ENCODE results near the gene CDK13.

Gene CDK13

DNA sequence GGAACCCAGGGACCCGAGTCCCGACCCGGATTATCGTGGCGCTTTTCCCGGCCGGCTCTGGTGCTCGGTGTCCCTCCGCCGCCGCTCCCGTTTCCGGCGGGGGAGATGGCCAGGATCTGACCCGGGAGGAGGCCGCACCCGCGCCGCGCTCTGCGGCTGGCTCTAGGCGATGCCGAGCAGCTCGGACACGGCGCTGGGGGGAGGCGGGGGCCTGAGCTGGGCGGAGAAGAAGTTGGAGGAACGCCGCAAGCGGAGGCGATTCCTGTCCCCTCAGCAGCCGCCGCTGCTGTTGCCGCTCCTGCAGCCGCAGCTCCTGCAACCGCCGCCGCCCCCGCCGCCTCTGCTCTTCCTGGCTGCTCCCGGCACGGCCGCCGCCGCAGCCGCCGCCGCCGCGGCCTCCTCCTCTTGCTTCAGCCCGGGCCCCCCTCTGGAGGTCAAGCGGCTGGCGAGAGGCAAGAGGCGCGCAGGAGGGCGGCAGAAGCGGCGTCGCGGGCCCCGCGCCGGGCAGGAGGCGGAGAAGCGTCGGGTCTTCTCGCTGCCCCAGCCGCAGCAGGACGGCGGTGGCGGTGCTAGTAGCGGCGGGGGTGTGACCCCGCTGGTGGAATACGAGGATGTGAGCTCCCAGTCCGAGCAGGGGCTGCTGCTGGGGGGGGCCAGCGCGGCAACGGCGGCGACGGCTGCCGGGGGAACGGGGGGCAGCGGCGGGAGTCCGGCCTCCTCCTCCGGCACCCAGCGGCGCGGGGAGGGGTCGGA lies 593 bp downstream of the CDK13 start:
- peak; percentile 43 to 50 for DNase-seq

DNA sequence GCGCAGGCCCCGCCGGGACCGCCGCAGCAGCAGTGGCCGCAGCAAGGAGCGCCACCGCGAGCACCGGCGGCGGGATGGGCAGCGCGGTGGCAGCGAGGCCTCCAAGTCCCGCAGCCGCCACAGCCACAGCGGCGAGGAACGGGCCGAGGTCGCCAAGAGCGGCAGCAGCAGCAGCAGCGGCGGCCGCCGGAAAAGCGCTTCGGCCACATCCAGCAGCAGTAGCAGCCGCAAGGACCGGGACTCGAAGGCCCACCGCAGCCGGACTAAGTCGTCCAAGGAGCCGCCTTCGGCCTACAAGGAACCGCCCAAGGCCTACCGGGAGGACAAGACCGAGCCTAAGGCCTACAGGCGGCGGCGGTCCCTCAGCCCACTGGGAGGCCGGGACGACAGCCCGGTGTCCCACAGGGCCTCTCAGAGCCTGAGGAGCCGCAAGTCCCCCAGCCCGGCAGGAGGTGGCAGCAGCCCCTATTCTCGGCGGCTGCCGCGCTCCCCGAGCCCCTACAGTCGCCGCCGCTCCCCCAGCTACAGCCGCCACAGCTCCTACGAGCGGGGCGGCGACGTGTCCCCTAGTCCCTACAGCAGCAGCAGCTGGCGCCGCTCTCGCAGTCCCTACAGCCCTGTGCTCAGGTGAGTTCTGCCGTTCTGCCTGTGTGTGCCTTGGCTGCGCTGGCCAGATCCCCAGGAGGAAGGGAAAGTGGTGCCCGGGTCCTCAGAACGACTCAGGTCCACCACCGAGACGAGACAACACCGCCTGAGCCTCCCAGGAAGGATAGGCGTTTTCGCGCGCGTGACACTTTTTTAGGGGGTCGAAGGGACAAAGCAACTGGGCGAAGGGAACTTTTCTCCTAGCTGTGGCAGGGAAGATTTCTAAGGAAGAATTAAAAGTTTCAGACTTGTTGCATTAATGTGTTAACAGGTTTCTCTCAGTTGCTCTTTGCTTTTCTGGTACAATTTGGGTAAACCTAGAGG lies 1.5 kb downstream of the CDK13 start:
- DNase-seq, result peak; percentile 76 to 78

DNA sequence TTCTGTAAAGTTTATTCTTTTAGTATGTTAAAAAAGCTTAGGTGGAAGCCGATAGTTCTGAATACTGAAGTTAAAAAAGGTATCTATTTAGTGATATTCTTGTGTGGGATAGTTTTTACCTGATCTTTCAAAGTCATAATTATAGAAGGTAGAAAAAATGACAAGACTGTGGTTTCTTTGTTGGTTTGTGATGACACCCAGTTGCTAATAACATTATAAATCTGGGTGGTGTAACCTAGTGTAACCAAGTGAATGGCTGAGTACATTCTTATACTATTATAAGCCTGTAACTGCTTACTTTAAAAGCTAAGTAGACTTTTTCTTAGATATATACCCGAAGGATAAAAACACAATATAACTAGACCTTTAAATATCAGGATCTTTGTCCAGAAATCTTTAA lies 2.3 kb downstream of the CDK13 start:
- peak in 1 of 2 experiments; percentile 36 for DNase-seq

DNA sequence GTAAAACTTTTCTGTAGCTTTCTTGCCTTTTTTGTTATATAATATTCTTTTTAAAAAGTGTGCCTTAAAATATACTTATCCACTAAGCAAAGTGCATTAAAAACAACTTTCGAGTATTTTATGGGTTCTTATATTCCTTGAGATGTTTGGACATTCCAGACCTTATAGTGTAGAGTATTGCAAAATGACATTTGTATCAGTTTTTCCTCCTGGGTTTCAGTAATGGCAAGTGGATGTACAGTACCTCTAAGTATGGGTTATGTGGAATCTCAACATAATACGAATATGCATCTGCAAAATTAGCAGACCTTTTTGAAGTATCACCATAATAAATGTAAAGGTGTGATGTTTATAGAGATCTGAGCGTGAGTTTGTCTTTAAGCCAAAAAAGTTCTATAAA lies 2.7 kb downstream of the CDK13 start:
- peak in 1 of 2 experiments; percentile 25 for DNase-seq

DNA sequence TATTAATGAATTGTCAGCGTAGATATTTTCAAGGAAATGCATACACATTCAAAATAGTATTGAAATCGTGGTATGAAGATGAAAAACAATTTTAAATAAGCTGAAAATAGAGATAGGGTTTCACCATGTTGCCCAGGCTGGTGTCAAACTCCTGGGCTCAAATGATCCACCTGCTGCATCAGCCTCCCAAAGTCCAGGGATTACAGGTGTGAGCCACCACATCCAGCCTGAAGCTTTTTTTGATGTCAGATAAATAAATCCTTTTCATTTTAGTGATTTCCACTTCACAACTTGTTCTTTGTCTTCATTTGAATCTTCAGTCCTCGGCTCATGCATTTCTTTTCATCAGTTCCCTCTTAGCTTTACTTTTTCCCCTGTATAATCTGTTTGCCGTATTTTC lies 4.6 kb downstream of the CDK13 start:
- no peak for DNase-seq

DNA sequence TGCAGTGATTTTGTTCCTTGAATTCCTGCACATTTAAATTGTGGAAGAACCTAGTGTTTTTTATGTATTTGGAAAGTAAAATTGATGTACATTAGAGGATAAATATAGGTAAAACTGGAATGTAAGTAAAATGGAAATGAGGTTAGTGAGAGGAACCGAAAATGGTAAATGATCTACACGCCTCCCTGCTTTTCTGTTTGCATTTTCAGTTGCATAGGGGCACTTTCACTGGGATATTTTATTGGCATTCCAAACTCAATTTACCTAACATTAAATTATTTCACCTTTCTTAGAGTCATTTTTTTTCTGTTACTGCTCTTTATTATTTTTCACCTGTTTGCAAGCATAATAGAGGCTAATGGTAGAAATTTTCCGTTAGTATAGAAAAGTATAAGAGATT lies 8.0 kb downstream of the CDK13 start:
- no peak for DNase-seq

DNA sequence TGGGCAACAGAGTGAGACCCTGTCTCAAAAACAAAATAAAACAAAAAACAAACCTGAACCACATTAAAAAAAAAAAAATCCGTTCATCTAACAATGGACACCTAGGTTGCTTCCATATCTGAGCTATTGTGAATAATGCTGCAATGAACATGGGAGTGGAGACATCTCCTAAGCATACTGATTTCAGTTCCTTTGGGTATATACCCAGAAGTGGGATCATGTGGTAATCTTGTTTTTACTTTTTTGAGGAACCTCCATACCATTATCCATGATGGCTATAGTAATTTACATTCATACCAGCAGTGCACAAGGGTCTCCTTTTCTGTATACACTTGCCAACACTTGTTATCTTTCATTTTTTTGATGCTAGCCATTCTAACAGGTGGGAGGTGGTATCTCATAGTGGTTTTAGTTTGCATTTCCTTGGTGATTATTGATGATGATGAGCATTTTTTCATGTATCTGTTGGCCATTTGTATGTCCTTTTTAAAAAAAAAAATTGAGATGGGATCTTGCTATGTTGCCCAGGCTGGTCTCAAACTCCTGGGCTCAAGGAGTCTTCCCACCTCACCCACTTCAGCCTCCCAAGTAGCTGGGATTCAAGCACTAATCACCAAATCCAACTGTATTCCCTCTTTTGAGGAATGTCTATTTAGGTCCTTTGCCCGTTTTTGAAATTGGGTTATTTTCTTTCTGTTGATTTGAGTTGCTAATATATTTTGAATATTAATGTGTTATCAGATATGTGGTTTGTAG lies 17.5 kb downstream of the CDK13 start:
- DNase-seq, result no peak

DNA sequence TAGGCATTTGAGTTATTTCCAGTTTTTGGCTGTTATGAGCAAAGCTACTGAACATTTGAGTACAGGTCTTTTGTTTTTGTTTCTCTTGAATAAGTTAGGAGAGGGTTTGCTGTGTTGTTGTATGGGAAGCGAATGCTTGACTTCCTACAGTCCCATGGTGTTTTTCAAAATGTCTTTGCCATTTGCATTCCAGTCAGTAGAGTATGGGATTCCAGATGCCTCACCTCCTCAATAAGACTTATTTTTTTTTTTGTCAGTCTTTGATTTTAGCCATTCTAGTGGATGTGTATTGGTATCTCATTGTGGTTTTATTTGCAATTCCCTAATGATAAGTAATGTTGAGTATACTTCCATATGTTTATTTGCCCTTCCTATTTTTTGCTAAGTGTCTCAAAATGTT lies 19.4 kb downstream of the CDK13 start:
- DNase-seq, result no peak

DNA sequence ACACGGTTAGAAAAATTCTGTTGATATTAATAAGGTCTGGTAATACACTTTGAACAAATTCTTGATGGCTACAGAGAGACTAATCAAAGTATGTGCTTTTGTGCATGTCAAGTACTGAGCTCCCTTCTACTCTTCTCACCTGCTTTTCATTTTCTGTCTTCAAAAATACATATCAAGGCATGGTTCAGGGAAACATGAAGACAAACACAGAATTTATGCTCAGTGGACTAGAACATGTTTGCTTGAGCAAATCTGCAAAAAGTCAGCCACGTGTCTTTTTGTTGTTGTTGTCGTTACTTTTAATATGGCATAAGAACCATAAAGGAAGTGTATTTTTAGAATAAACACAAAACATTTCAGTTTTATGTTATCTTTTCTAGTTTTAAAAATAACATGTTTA lies 21.9 kb downstream of the CDK13 start:
- DNase-seq, result no peak

DNA sequence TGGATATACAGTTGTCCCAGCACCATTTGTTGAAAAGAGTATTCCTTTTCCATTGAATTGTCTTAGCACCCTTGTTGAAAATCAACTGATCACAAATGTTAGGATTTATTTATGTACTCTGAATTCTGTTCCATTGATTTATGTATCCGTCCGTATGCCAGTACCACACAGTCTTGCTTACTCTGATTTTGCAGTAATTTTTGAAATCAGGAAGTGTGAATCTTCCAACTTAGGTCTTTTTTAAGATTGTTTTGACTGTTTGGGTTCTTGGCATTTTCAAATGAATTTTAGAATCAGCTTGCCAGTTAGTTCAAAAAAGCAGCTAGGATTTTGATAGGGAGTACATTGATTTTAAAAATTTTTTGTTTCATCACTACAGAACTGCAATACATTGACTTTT lies 23.7 kb downstream of the CDK13 start:
- no peak for DNase-seq

DNA sequence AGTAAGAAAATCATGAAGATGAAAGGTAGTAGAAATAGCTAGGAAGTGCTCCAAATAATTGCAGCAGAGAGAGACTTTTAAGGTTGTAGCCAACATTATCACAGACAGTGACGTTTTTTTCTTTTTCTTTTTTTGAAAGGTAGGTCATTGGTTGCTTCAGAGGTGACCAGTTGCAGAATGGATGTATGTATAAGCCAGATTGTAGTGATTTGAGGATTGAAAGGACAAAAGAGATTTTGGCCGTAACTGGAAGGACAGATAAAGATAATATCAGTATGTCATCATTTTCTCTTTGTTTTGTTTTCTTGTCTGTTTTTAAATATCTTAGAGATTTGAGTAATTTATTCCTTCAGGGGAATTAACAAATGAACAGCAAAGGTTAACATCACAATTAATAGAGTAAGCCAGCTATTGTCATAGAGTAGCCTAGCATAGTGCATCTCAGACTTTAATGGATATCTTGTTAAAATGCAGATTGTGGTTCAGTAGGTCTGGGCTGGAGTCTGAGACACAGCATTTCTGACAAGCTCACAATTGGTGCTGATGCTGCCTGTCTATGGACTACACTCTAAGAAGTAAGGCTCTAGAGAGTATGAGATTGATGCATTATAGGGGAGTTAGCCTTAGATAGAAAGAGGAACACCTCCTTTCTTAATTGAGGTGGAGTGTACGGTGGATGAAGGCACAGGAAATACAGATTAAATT lies 28.3 kb downstream of the CDK13 start:
- DNase-seq, result no peak

DNA sequence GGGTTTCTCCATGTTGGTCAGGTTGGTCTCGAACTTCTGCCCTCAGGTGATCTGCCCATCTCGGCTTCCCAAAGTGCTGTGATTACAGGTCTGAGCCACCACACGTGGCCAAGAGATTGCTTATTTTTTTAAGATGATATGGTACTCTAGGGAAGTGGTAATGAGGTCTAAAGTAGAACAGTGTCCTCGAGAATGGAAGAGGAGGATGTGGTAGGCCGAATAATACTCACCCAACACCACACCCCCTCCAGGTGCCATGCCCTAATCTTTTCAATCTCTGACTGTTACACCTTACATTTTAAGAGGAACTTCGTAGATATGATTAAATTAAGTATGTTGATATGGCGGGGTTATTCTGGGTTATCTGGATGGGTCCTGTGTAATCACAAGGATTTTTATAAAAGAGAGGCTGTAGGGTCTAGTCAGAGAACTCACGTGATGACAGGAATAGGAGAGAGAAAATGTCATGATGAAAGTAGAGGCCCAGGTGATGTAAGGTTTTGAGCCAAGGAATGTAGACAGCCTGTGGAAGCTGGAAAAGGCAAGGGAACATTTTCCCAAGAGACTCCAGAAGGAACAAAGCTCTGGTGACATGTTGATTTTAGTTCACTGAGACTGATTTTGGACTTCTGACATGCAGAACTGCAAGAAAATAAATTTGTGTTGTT lies 29.5 kb downstream of the CDK13 start:
- DNase-seq, result no peak

DNA sequence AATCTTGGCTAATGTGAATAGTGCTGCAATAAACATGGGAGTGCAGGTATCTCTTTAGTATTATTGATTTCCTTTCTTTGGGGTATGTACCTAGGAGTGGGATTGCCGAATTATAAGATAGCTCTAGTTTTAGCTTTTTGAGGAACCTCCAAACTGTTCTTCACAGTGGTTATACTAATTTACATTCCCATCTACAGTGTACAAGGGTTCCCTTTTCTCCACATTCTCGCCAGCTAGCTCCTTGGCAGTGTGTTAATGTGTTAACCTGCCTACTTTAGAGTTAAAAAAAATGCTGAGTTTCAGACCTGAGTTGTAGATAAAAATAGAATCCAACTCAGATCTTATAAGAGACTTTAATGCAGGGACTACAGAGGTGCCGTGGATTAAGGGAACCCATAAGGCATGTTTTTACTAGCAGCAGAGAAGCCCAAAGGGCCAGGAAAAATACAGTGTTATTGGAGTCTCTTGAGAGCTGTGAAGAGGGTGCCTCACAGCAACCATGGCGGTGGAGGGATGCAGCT lies 35.4 kb downstream of the CDK13 start:
- peak; percentile 53 to 69 for DNase-seq

DNA sequence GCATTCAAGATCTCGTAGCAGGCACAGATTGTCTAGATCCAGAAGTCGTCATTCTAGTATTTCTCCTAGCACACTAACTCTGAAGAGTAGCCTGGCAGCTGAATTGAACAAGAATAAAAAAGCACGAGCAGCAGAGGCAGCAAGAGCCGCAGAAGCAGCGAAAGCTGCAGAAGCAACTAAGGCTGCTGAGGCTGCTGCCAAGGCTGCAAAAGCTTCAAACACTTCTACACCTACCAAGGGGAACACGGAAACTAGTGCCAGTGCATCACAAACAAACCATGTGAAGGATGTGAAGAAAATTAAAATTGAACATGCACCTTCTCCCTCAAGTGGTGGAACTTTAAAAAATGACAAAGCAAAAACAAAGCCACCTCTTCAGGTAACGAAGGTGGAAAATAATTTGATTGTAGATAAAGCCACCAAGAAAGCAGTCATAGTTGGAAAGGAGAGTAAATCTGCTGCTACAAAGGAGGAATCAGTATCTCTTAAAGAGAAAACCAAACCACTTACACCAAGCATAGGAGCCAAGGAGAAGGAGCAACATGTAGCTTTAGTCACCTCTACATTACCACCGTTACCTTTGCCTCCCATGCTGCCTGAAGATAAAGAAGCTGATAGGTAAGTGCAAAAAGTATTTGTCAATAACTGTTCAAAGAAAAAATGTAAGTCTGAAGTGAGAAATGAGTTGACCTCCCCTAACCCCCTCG lies 37.7 kb downstream of the CDK13 start:
- DNase-seq, result no peak

DNA sequence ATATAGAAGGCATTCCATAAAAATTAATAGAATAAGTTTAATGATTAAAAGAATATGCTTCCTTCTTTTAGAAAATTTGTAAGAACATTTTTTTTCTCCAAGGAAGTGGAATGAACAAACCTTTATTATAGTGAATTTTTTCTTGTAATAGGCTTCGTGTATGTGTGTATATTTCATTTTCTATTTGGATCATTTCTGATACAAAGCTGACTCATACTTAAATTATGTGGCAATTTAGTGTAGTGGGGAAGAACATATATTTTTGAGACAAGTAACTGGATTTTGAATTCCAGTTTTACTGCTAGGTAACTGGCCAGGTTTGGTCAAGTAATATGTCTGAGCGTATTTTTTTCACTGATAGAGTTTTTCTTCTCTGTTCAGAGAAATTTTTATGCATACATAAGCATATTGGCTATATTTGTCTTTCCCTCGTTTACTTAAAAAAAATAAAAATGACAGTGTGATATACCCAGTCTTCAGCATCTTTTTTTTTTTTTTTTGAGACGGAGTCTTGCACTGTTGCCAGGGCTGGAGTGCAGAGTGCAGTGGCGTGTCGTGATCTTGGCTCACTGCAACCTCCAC lies 50.8 kb downstream of the CDK13 start:
- no peak for DNase-seq

DNA sequence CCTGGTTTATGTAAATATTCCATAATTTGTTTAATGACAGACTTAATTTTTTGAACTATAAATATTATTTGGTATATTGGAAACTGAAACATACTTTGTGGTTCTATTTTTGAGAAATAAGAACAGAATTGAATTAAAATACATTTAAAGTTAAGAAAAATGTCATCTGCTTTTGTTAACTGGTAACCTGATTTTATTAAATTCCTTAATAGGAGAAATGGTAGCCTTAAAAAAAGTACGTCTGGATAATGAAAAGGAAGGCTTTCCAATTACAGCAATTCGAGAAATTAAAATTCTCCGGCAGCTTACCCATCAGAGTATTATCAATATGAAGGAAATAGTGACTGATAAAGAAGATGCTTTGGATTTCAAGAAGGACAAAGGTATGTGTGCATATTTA lies 51.6 kb downstream of the CDK13 start:
- DNase-seq, result no peak

DNA sequence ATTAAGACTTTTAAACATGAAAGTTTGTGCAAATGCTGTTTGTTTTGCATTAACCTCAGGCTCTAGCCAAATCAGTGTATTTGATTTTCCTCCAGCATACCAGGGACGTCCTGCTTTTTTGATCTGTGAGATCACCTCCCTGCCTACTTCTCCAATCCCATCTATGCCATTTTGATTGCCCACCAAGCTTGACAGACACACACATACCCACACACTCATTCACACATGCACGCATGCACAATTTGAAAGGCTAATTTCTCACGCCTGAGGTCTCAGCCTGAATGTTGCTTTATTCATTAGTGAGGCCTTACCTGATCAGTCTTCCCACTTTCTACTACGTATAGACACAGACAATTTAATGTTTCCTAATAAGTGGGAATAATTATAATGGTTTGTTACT lies 53.5 kb downstream of the CDK13 start:
- no peak for DNase-seq

DNA sequence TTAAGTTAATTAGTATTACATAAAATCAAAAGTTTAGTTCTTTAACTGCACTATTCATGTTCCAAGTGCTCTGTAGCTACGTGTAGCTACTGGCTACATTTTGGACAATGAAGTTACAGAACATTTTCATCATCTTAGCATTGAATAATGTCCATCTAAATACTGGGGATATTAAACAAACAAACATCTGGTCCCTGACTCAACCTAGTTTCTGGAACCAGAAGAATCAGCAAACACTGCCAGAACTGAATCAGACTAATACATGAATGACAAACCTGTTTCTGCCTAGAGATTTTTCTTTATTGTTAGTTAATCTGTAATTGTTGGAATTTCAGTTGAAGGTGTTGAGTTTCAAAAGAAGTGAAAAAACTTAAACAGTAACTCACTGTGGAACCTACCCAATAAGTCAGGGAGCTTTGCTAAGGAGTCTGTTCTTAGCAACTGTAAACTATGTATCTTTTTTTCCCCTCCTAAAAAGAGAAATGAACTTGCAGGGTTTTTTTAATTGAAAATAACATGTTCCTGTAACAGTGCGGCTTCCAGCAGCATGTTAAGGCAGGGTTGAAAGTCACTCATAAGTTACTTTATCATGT lies 58.3 kb downstream of the CDK13 start:
- DNase-seq, result no peak

DNA sequence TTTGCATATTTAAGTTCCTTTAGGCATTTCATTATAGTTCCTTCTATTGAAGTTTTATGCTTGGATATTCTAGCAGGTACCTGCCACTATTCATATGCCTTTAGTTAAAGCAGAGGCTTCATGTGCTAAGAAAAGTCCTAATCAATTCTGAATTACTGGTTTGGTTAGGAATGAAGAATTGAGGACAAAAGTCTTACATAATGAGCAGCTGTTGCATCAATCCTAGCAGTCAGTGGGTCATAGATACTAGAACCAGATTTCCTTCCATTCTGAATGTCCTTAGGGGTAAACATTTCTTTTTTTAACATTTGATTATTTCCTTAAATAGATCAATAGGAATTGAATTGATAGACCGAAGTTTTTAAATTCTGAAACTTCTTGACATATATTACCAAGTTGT lies 59.2 kb downstream of the CDK13 start:
- no peak for DNase-seq

DNA sequence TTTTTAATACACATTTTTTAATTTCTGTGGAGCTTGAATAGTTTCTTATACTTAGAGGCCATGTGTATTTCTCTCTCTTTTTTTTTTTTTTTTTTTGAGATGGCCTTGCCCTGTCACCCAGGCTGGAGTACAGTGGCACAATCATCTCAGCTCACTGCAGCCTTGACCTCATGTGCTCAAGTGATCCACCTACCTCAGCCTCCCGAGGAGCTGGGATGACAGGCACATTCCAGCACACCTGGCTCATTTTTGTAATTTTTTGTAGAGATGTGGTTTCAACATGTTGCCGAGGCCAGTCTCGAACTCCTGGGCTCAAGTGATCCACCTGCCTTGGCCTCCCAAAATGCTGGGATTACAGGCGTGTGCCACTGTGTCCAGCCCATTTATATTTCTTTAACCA lies 64.3 kb downstream of the CDK13 start:
- DNase-seq, result no peak

All from Kasumi-1 (cell line).